Measurements from ENCODE around the gene DNMT1.

DNMT1 gene

GRCh38 chr19:10235003-10235402 lies 40.2 kb upstream of the DNMT1 start:
- no peak for TF ChIP-seq CTCF (IDR thresholded peaks at IDR 0.05)
- peaks cover 0 to 17% (median 13%) of the 10 kb centered on the region in 4 donors for H3K4me1 ChIP-seq
- H3K9me3 ChIP-seq = no peaks in the 10 kb centered on the region
- no peak for DNase-seq
- intact Hi-C loops (cut with DNase I; ENCODE audit: low total_unique reads) = no loop called here
- no peak overlapping the region for H3K27ac ChIP-seq
- H3K4me3 ChIP-seq = no peak overlapping the region
- H3K36me3 ChIP-seq = no peaks in the 10 kb centered on the region
- no peaks in the 10 kb centered on the region for H3K27me3 ChIP-seq

- DNase-seq = no peak
- intact Hi-C loops (cut with DNase I; ENCODE audit: low total_unique reads) = no loop called here
- Histone ChIP-seq H3K4me1 (peaks cover 0 to 26% (median 17%) of the 10 kb centered on the region in 4 donors), H3K27ac (no peak overlapping the region), H3K27me3 (no peaks in the 10 kb centered on the region), H3K4me3 (no peak overlapping the region), H3K36me3 (no peaks in the 10 kb centered on the region), H3K9me3 (no peaks in the 10 kb centered on the region)
- TF ChIP-seq CTCF (IDR thresholded peaks at IDR 0.05) = no peak
These were observed 39.2 kb upstream of the DNMT1 start for GRCh38 chr19:10233946-10234345.

GRCh38 chr19:10231612-10232228 lies 37.0 kb upstream of the DNMT1 start:
- no peak for TF ChIP-seq CTCF (IDR thresholded peaks at IDR 0.05)
- Histone ChIP-seq H3K9me3 (no peaks in the 10 kb centered on the region), H3K36me3 (no peaks in the 10 kb centered on the region), H3K27ac (peak overlapping the region; percentile 65 to 72), H3K27me3 (no peaks in the 10 kb centered on the region), H3K4me1 (peaks cover 0 to 34% (median 17%) of the 10 kb centered on the region in 4 donors), H3K4me3 (peak overlapping the region; percentile 66 to 96)
- intact Hi-C loops (cut with DNase I; ENCODE audit: low total_unique reads) = no loop called here
- DNase-seq = no peak

- peak within 1 kb of the TSS; percentile 66 to 96 for H3K4me3 ChIP-seq
- no peak for TF ChIP-seq CTCF (IDR thresholded peaks at IDR 0.05)
- peak within 1 kb of the TSS; percentile 65 to 72 for H3K27ac ChIP-seq
- peaks cover 0 to 36% (median 17%) of the 10 kb centered on the region in 4 donors for H3K4me1 ChIP-seq
- H3K36me3 ChIP-seq = no peaks in the 10 kb centered on the region
- intact Hi-C loops (cut with DNase I; ENCODE audit: low total_unique reads) = no loop called here
- DNase-seq = peak; percentile 74 to 83
- H3K27me3 ChIP-seq = no peaks in the 10 kb centered on the region
- H3K9me3 ChIP-seq = no peaks in the 10 kb centered on the region
These were observed 36.3 kb upstream of the DNMT1 start, which contains the start of gene S1PR2 for GRCh38 chr19:10230861-10231611. S1PR2 (minus strand) TSS chr19:10231331; CDS start chr19:10224905, 6,426 bp downstream.

- Histone ChIP-seq H3K36me3 (no peaks in the 10 kb centered on the region), H3K27me3 (no peaks in the 10 kb centered on the region), H3K27ac (peak overlapping the region; percentile 65 to 72), H3K4me1 (peaks cover 0 to 36% (median 17%) of the 10 kb centered on the region in 4 donors), H3K4me3 (peak overlapping the region; percentile 66 to 96), H3K9me3 (no peaks in the 10 kb centered on the region)
- intact Hi-C loops (cut with DNase I; ENCODE audit: low total_unique reads) = no loop called here
- TF ChIP-seq CTCF (IDR thresholded peaks at IDR 0.05) = no peak
- DNase-seq = peak; percentile 43 to 73
These were observed 35.6 kb upstream of the DNMT1 start for GRCh38 chr19:10230173-10230860.

Measured in tibial artery (tissue), 4 donors.